Skin epidermis (tissue), 12 donors: ENCODE measurements around the gene HECTD1.
A peak's percentile ranks its signal among the peaks of the same experiment; 100 is the strongest.
"Not testable (repeated sequence)": the region's sequence is repeated elsewhere in the genome, so short reads cannot be mapped to it uniquely, and the experiment has no call there.

Experiments
- H3K27ac ChIP-seq, 21 experiments: fragments of 200-600 bp; sonication (generic) in 11 of 21; one replicate each; pipeline ENCODE4 v1.5.0; 2020; ENCODE audit warnings: mild to moderate bottlenecking in 3 of 21, inconsistent platforms in 2 of 21, moderate library complexity in 2 of 21
- H3K4me3 ChIP-seq, 7 experiments: fragments of 200-600 bp; sonication (generic) in 2 of 7; one replicate each; pipeline ENCODE4 v1.5.0; 2020; ENCODE audit warnings: inconsistent platforms in 2 of 7, mild to moderate bottlenecking in 2 of 7, moderate library complexity in 1 of 7

The HECTD1 gene

GRCh38 chr14:31118892-31119291 is 88.7 kb downstream of the HECTD1 start:
- H3K4me3 ChIP-seq, result no peak overlapping the region
- no peak overlapping the region for H3K27ac ChIP-seq

GRCh38 chr14:31113794-31114193 is 93.8 kb downstream of the HECTD1 start:
- Histone ChIP-seq H3K4me3 (no peak overlapping the region), H3K27ac (no peak overlapping the region)

GRCh38 chr14:31110872-31111271 is 96.7 kb downstream of the HECTD1 start:
- Histone ChIP-seq H3K4me3 (no peak overlapping the region), H3K27ac (no peak overlapping the region)

GRCh38 chr14:31109257-31109656 is 98.3 kb downstream of the HECTD1 start:
- Histone ChIP-seq H3K27ac (no peak overlapping the region), H3K4me3 (no peak overlapping the region)

GRCh38 chr14:31106768-31107167 is 100.8 kb downstream of the HECTD1 start:
- H3K4me3 ChIP-seq, result no peak overlapping the region
- H3K27ac ChIP-seq, result no peak overlapping the region

- H3K4me3 ChIP-seq, result no peak overlapping the region
- H3K27ac ChIP-seq, result no peak overlapping the region
Measured at GRCh38 chr14:31097081-31097480, 110.5 kb downstream of the HECTD1 start.

- no peak overlapping the region for H3K4me3 ChIP-seq
- no peak overlapping the region for H3K27ac ChIP-seq
Measured at GRCh38 chr14:31096255-31096654, 111.3 kb downstream of the HECTD1 start.

- not testable (repeated sequence) for H3K27ac ChIP-seq
Measured at GRCh38 chr14:31095817-31096216, 111.8 kb downstream of the HECTD1 start.

GRCh38 chr14:31093884-31094839 is 113.4 kb downstream of the HECTD1 start:
- H3K27ac ChIP-seq, H3K4me3 ChIP-seq: not testable (repeated sequence)

More at GRCh38 chr14:31095817-31096216, 111.8 kb downstream of the HECTD1 start:
- not testable (repeated sequence) for H3K4me3 ChIP-seq

- peak overlapping the region in 2 of 21 experiments; percentile 38 to 79 for H3K27ac ChIP-seq
Measured at GRCh38 chr14:31092160-31092708, 115.4 kb downstream of the HECTD1 start.

GRCh38 chr14:31090883-31091764 is 116.5 kb downstream of the HECTD1 start:
- peak overlapping the region in 13 of 21 experiments; percentile 17 to 79 (median 59) for H3K27ac ChIP-seq

More at GRCh38 chr14:31092160-31092708, 115.4 kb downstream of the HECTD1 start:
- no peak overlapping the region for H3K4me3 ChIP-seq

GRCh38 chr14:31086466-31086865 is 121.1 kb downstream of the HECTD1 start:
- not testable (repeated sequence) for H3K27ac ChIP-seq

More at GRCh38 chr14:31090883-31091764, 116.5 kb downstream of the HECTD1 start:
- no peak overlapping the region for H3K4me3 ChIP-seq

GRCh38 chr14:31085027-31085426 is 122.6 kb downstream of the HECTD1 start:
- Histone ChIP-seq H3K4me3 (no peak overlapping the region), H3K27ac (no peak overlapping the region)

More at GRCh38 chr14:31086466-31086865, 121.1 kb downstream of the HECTD1 start:
- not testable (repeated sequence) for H3K4me3 ChIP-seq

GRCh38 chr14:31084385-31084784 is 123.2 kb downstream of the HECTD1 start:
- H3K27ac ChIP-seq, result no peak overlapping the region
- no peak overlapping the region for H3K4me3 ChIP-seq

GRCh38 chr14:31083781-31084180 is 123.8 kb downstream of the HECTD1 start:
- no peak overlapping the region for H3K27ac ChIP-seq
- H3K4me3 ChIP-seq, result no peak overlapping the region

GRCh38 chr14:31080484-31080883 is 127.1 kb downstream of the HECTD1 start:
- no peak overlapping the region for H3K27ac ChIP-seq

GRCh38 chr14:31080056-31080455 is 127.5 kb downstream of the HECTD1 start:
- H3K27ac ChIP-seq, result no peak overlapping the region
- no peak overlapping the region for H3K4me3 ChIP-seq

More at GRCh38 chr14:31080484-31080883, 127.1 kb downstream of the HECTD1 start:
- H3K4me3 ChIP-seq, result no peak overlapping the region

GRCh38 chr14:31078766-31079165 is 128.8 kb downstream of the HECTD1 start:
- Histone ChIP-seq H3K27ac (no peak overlapping the region), H3K4me3 (no peak overlapping the region)

GRCh38 chr14:31075144-31075543 is 132.4 kb downstream of the HECTD1 start:
- Histone ChIP-seq H3K4me3 (no peak overlapping the region), H3K27ac (no peak overlapping the region)

- no peak overlapping the region for H3K4me3 ChIP-seq
- peak overlapping the region in 1 of 21 experiments; percentile 33 for H3K27ac ChIP-seq
Measured at GRCh38 chr14:31071151-31071550, 136.4 kb downstream of the HECTD1 start.
